CD4-positive, alpha-beta T cell treated with Interleukin-15 for 4 hours (primary cell): ENCODE data around the gene PIGB.
"Not testable (repeated sequence)": the region's sequence is repeated elsewhere in the genome, so short reads cannot be mapped to it uniquely, and the experiment has no call there.

Experiments
- DNase-seq: peaks from one replicate; pipeline ENCODE4 v3.0.0-alpha.2; 2020; ENCODE audit warnings: low spot score

Gene PIGB

DNA sequence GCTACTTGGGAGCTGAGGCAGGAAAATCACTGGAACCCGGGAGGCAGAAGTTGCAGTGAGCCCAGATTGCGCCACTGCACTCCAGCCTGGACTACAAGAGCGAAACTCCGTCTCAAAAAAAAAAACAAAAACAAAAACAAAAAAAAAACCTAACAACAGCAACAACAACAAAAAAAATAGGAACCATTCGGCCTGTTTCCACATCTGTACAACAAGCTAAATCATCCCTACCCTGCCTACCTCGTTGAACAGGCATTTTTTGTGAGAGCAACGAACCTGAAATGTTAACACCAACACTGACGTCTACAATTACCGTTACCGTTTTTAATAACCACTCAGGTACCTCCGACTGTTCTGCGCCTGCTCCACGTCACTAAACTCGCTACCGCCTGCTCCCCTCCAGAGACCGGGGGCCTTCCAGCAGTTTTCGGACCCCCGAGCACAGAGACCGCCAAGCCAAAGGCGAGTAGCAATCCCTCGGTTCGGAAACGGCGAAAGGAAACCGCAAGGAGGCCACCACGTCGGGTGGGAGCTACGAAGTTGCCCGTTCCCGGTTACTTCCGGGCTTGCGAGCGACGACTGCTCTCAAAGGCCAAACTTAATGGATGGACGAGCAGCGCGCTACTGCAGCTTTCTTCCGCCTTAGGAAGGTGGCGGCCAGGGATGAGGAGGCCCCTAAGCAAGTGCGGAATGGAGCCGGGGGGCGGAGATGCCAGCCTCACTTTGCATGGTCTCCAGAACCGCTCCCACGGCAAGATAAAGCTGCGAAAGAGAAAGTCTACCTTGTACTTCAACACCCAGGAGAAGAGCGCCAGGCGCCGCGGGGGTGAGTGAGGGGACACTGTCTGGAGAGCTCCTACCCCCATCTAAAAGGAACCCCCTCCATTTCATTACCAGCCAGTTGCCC lies at the start of gene PIGB, which contains the start of gene PIGBOS1:
Gene PIGB, plus strand, starts transcription at position 635 of the 907 bp plus-strand sequence. Its CDS starts 29 bp downstream, at position 664.
Gene PIGBOS1, minus strand, starts transcription at position 536 of the 907 bp plus-strand sequence. CDS start 1,331 bp downstream, outside the sequence.
- DNase-seq, result peak; percentile 80

DNA sequence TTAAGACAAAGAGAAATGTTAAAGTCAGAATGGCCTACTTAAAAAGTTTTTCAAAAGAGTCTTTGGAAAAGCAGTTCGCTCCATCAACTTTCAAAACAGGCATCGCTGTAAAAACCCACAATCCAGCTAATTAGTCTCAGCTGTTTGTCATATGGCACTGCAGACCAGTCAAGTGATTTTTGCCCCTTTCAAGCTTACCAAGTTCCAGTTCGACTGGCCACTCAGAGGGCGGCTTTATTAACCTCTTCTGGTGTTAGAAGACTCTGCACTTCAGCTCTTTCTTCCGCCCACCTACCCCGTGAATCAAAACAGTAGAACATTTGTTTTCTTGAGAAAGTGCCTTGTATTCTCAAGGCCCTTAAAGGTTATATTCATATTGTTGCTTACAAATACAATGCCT lies 48.7 kb upstream of the PIGB start:
- no peak for DNase-seq

DNA sequence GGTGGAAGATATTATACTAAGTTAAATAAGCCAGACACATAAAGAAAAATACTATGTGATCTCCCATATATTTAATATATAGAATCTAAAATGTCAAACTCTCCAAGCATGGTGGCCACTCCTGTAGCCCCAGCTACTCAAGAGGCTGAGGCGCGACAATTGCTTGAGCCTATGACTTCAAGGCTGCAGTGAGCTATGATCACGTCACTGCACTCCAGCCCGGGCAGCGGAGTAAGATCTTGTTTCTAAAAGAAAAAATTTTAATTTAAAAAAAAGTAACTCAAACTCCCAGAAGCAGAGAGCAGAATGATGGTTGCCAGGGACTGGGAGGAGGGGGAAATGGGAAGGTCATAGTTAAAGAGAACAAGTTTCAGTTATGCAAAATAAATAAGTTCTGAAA lies 42.7 kb upstream of the PIGB start:
- DNase-seq, result no peak

DNA sequence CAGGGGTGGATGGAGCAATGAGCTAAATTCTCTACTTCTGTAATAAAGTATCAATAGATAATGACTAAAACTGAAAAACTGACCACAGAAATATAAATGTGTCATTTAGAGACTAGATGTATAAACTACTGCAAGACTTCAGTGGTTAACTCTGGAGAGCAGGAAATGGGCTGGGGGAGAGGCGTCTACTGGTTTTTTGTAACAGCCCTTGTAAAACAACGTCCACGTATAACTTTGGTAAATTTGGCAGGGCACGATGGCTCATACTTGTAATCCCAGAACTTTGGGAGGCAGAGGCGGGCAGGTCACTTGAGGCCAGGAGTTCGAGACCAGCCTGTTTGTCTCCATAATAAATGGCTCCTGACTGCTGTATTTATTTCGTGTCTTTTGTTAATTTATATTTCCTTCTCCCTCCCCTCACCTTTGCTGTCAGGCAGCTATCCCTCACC lies 41.9 kb upstream of the PIGB start:
- peak; percentile 70 for DNase-seq

DNA sequence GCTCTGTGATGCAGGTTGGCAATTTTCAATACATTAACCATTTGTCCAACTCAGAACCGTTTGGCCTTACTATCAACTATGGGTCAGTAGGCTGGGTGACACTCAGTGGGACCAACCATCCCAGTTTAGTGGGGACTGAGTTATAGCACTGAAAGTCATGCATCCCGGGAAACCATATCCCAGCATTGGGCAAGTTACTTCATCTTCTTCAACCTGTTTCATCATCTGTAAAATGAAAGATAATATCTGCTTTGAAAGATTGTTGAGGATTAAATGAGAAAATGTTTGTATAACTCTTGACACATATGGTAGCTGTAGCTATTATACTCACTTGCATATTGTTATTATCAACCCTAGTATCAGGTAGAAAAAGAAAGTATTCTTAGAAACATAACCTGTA lies 41.3 kb upstream of the PIGB start:
- no peak for DNase-seq

DNA sequence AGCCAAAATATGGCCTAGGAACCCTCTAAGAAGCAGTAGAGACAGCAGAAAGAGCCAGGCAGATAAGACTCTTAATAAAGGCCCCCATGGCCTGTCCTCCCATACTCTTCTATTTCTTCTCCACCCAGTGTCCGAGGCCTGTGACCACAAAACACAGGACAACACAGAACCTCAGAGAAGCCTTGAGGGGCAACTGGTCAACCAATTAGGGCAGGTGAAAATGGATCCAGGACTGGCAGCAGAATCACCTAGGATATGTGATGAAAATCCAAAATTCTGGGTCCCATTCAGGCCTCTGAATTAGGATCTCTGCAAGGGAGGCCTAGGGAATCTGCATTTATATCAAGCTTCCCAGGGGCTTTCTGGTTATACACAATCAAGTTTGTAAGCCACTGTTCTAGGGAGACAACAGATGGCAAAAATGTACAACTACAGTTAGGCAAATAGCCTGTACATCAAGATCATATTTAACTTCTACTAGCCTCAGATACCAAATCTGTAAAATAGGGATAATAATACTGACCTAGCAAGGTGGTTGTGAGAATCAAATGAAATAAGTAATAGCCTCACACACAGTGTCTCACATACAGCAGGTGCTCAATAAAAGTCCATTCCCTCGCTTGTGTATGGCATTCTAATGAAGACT lies 39.8 kb upstream of the PIGB start:
- DNase-seq, result no peak

DNA sequence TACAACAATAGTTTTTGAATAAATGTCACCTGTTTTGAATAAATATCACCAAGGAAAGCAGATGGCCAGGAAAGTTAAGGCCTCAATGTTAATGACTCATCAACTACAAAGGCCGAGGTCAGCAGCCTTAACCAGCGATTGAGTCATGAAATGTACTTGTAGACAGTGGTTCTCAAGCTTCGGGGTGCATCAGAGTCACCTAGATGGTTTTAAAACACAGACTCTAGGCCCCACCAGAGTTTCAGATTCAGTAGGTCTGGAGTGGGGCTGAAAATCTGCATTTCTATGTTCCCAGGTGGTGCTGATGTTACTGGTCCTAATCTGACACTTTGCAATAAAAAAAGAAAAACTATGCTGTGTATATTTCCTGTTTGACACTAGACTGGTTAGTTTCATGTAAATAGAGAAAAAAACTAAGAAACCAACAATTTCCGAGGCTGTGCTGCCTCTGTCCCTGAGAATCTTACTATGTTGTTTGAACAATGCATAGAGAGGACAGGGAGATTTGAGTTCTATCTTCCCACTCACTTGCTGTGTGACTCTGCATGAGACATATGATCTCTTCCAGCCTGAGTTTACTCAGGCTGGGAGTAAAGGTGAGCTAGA lies 39.2 kb upstream of the PIGB start:
- DNase-seq, result peak; percentile 82

DNA sequence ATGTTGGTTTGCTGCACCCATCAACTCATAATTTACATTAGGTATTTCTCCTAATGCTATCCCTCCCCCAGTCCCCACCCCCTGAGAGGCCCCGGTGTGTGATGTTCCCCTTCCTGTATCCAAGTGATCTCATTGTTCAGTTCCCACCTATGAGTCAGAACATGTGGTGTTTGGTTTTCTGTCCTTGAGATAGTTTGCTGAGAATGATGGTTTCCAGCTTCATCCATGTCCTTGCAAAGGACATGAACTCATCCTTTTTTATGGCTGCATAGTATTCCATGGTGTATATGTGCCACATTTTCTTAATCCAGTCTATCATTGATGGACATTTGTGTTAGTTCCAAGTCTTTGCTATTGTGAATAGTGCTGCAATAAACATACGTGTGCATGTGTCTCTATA lies 38.4 kb upstream of the PIGB start:
- DNase-seq, result peak; percentile 55

DNA sequence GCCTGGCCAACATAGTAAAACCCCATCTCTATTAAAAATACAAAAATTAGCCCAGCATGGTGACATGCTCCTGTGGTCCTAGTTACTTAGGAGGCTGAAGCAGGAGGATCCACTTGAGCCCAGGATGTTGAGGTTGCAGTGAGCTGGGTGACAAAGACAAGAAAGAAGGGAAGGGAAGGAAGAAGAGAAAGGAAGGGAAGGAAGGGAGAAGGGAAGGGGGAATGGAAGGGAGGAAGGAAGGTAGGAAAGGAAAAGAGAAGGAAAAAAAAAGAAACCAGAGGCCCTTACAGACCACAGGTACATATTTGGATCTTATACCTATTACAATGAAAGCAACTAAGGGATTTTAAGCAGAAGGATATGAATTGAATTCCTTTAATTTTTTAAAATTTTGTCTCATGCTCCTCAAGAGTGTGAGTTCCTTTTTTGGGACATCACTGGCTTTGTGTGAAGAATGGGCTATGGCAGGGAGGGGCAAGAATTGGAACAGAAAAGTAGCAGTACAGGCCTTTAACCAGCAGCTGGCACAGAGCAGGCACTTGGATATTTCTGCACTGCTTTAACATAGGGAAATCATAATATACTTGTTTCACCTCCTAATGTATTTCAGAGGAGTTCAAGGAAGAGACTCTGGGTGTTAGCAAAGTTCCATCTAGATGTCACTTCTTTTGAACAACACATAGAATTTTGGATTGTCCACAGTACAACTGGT lies 37.3 kb upstream of the PIGB start:
- DNase-seq, result no peak

DNA sequence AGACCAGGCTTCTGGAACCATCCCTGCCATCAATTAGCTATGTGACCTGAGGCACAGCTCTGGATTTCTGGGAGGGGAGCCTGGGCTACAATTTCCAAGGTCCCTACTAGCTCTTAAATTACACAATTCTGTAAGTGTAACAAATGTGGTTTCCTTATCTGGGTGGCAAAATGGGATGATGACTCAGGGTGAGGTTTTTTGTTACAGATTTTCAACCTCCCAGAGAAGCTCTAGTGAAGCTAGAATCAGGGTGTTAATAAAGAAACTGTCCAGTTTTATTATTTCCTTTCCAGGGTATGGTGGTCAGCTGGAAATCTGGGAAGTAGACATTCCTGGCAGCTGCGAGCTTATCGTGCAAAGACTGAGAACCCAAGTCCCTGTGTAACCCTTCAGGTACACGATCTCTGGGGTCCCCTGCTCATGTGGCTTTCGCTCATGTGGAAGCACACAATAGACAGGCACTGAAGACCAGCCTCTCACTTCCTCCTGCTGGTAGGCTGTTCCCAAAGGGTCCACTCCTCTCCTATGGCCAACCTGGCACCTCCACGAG lies 36.7 kb upstream of the PIGB start:
- DNase-seq, result peak; percentile 56

DNA sequence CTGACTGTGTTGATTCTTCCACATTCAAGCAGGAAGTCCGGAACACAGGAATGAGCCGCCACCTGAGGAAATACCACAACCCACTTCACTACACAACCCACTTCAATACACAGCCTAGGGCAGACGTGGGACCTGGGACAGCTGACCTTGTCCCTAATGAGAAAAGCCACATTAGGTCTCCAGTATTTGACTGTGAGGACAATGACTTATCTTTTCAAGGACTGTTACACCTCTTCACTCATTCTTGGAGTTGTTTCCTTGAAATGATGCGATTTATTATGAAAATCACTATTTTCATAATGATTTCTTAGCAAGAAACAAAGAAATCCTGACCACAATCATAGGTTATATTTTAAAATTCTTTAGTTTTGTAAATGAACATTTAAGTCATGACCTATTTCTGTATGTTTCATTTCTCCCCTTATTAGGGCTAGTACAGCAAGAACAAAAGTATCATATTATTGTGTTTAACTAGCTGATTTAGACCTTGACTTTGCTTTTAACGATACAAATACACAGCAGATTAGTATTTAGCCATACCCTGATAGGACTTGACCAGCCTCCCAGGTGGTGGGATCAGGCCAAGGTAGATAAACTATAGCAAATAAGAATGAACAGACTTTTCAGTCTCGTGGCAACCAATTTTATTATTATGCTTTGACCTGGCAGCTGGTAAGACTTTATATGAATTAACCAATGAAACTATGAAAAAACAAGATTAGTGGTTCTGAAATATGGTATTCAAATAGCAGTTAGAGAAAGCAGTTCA lies 35.5 kb upstream of the PIGB start:
- DNase-seq, result no peak

DNA sequence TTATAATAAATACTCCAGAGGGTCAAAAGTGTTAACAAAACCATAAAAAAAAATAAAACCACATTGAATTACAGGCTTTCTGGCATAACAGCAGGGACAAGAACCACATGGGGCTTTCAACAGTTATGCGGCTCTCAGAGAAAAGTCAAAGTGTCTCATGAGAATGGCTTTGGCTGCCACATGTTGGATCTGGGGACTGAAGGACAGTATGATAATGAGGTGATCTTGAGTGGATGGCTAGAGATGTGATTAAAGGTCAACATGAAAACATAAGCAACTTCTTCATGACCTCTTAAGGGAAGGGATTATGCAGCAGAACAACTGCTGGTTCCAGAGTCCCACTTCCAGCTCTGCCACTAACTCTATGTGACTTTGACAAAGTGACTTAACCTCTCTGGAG lies 34.6 kb upstream of the PIGB start:
- DNase-seq, result no peak

DNA sequence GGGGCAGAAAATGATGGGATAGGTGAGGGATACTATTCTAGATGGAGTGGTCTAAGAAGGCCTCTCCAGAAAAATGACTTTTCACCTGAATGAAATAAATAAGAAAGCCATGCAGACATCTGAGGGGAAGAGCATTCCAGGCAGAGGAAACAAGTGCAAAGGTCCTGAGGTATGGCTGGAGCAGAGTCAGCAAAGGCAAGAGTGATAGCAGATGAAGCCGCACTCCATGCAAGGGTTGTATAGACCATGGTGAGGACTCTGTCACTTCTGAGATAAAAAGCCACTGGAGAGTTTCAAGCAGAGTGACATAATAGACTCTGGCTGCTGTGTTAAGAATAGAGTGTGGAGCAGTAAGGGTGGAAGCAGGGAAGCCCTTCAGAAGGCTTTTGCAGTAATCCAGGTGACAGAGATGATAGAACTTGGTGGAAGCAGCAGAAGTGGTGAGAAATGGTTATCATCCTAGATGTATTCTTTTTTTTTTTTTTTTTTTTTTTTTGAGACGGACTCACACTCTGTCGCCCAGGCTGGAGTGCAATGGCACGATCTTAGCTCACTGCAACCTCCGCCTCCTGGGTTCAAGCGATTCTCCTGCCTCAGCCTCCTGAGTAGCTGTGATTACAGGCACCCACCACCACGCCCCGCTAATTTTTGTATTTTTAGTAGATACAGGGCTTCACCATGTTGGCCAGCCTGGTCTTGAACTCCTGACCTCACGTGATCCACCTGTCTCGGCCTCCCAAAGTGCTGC lies 32.4 kb upstream of the PIGB start:
- not testable (repeated sequence) for DNase-seq

DNA sequence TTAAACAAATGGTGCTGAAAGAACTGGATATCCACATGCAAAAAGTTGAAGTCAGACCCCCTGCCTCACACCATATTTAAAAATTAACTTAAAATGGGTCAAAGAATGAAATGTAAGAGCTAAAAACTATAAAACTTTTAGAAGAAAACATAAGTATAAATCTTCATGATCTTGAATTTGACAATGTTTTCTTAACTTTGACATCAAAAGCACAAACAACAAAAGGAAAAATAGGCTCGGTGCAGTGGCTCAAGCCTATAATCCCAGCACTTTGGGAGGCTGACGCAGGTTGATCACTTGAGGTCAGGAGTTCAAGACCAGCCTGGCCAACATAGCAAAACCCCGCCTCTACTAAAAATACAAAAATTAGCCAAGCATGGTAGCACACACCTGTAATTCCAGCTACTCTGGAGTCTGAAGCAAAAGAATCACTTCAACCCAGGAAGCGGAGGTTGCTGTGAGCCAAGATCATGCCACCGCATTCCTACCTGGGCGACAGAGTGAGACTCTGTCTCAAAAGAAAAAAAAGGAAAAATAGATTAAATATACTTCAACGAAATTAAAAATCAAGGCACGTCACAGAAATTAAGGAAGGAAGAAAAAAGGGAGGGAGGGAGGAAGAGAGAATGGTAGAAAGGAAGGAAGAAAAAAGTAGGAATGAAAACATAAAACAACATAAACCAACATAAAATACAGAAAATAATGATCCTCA lies 30.9 kb upstream of the PIGB start:
- no peak for DNase-seq

DNA sequence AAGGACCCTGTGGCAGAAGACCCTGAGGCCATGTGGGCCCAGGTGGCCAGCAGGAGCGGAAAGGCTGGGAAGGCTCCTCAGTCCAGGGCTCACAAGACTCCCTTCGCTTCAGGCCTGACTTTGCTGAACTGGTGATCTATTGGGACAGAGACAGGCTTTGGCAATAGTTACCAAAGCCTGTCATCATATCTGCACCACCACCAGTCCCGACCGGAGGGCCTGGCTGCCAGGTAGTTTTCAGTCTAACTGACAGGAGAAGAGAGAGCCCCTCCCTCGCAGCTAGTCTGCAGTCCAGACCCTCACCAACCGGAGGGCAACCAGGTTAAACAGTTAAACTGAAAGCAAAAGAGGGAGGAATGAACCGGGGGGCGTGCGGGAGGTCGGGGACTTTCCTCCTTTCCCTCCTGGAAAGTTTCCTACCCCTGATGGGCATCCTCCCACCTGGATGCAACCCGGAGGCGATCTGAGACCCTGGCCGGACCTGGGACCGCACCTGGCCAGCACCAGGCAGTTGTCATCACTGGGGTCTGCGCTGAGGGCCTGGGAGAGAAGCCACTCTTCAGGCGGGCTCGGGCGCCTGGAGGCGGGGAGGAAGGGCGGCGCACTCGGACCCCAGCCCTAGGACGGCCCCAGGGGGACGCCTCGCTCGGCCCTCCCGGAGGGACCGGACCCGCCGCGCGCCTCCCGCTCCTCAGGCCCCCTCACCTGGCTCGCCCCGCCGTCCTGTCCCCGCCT lies 29.8 kb upstream of the PIGB start:
- no peak for DNase-seq

DNA sequence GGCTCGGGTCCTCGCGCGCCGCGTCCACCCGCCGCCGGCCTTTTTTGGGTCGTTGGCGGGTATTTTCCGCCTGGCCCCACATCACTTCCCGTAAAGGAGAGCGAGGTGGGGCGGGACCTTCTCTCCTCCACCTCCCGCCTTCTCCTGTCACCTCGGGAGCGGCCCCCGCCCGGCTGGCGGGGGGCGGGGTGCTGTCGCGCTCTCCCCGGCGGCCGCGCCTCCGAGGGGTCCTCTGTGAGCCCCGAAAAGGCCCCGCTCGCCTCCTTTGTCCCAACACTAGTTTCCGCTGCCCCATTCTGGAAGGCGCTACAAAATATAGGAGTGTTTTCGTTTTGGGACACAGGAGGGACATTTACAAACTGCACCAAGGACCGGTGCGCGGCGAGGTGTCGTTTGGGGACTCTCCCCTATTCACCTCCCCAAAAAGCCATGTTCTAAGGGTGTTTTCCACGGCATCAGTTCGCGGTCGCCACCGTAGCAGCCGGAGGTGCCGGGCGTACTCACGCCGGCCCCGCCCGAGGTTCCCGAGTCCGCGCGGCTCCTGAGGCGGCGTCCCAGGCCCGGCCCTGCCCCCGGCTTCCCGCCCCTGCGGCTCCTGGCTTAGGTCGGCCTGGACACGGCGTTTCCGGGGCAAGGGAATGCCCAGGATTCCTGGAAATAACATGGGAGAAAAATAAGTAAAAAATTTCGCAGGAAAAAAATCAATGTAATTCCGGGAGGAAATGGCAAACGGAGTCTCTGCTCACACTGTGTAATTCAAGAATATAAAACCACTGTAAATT lies 29.1 kb upstream of the PIGB start, which contains the start of gene RAB27A:
Gene RAB27A, minus strand, starts transcription at position 68 of the 782 bp plus-strand sequence. CDS start 54,879 bp downstream, outside the sequence.
- DNase-seq, result peak; percentile 70

DNA sequence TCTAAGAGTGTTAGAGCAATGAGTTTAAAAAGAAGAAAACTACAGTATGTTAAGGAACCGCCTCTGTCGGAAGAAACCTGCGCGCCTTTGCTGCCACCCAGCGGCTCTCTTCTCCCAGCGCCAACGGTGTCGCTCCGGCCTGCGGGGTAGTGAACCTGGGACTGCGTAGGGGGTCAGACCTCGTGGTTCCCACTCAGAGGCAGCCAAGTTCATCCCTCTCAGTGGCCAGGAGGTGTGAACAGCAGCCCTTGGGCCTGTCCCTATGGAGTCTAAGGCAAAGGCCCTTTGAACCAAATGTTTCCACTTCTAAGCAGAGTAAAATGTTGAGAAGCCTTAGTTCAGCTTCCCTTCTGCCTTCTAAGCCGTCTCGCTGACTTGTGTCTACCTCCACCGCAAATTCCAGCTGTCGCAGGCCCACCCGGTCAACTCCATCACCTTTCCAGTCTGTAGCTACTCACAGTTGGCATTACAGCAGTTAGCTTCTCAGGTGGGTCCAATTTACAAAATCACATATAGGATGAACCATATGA lies 28.4 kb upstream of the PIGB start:
- DNase-seq, result peak; percentile 86

DNA sequence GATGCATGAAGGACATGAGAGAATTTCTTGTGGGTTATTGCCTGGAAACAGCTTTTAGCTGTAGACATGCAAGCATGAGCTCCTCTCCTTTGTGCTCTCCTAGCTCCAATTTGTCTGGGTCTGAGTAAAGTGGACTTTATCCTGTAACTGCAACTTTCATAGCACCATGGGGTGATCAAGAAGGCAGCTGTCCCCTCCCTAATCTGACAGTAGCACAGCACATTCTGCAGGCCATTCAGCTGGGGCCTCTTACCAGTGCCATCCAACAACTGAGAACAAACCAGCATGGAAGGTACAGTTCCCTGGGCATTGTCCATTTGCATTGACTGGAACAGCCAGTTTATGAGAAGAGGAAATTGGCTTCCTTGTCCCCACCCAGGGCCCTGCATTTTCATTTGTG lies 21.7 kb upstream of the PIGB start:
- no peak for DNase-seq
